ENCODE data around the gene PDE3B. TPM values are rescaled to one million over a fixed set of nuclear protein-coding genes. Genes with fewer than 3 reads are reported as not detected.

PDE3B gene
- total RNA-seq, 2 donors from 2014 or later, result 9.4 to 11.7 TPM

DNA sequence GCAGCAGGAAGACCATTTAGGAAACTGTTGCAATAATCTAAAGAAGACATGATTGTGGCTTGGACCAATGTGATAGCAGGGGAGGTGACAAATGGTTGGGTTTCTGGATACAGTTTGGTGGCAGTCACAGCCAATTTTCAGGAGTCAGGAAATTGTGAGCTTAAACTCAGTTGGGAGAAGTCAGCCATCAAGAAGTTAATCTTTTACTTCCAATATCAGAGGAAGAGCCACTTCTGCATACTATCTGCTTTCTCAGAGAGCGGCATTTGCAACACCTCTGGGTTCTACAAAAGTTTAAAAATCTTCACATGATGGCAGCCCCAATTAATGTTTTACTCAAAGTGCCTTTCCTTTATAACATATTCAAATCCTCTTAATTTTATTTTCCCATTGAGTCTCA, 33.7 kb upstream of the PDE3B start:
- H3K27ac ChIP-seq (ENCODE audit: low read depth, low read length), result no peak overlapping the region
- Mint-ChIP-seq H3K4me1 (peaks cover 13% of the 10 kb centered on the region), H3K36me3 (ENCODE audit: low read depth) (peaks cover 6% of the 10 kb centered on the region), H3K27ac (no peak overlapping the region), H3K9me3 (peaks cover 10% of the 10 kb centered on the region), H3K4me3 (no peak overlapping the region), H3K27me3 (ENCODE audit: insufficient read depth) (no peaks in the 10 kb centered on the region)
- no peak overlapping the region for H3K4me3 ChIP-seq (ENCODE audit: low read length)
- DNase-seq, result no peak
- 83 to 100% methylated on average over 1 of the region's 1 CpG for WGBS, 2 experiments (ENCODE audit: insufficient coverage in 1 of 2, insufficient read length in 1 of 2)
- TF ChIP-seq, protein P1, sequence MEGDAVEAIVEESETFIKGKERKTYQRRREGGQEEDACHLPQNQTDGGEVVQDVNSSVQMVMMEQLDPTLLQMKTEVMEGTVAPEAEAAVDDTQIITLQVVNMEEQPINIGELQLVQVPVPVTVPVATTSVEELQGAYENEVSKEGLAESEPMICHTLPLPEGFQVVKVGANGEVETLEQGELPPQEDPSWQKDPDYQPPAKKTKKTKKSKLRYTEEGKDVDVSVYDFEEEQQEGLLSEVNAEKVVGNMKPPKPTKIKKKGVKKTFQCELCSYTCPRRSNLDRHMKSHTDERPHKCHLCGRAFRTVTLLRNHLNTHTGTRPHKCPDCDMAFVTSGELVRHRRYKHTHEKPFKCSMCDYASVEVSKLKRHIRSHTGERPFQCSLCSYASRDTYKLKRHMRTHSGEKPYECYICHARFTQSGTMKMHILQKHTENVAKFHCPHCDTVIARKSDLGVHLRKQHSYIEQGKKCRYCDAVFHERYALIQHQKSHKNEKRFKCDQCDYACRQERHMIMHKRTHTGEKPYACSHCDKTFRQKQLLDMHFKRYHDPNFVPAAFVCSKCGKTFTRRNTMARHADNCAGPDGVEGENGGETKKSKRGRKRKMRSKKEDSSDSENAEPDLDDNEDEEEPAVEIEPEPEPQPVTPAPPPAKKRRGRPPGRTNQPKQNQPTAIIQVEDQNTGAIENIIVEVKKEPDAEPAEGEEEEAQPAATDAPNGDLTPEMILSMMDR (conservative IDR thresholded peaks at IDR 0.05), result no peak
- H3K9ac ChIP-seq (ENCODE audit: extremely low read depth, low read length, poor library complexity, severe bottlenecking), result no peak overlapping the region
- no peaks in the 10 kb centered on the region for H3K4me1 ChIP-seq (ENCODE audit: control insufficient read depth, insufficient read depth, low read length)
- H3K27me3 ChIP-seq (ENCODE audit: control insufficient read depth, insufficient read depth, low read length, poor library complexity, severe bottlenecking), result no peaks in the 10 kb centered on the region
- H3K36me3 ChIP-seq (ENCODE audit: control insufficient read depth, insufficient read depth, low read length), result no peaks in the 10 kb centered on the region
- H3K9me3 ChIP-seq (ENCODE audit: control insufficient read depth, low read length), result peaks cover 9% of the 10 kb centered on the region

DNA sequence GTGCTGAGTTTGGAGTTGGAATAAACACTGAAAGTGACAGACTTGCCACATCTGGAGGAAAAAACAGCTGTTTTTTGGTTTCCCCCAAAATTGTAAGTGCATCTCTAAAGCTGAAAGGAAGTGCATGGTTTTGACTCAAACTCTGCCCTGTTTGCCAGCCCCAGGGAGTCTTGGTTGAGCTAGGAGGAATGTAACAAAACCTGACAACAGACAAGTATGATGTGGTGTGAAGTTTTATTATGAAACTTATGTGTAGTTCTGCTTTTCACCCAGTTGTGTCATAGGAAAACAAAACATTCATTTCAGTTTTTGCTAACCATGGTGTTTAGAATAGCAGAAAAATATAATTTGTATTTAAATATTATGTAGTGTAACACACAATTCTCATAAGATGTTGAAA, 31.7 kb upstream of the PDE3B start:
- Histone ChIP-seq H3K27ac (ENCODE audit: low read depth, low read length) (no peak overlapping the region), H3K4me3 (ENCODE audit: low read length) (no peak overlapping the region), H3K4me1 (ENCODE audit: control insufficient read depth, insufficient read depth, low read length) (no peaks in the 10 kb centered on the region), H3K27me3 (ENCODE audit: control insufficient read depth, insufficient read depth, low read length, poor library complexity, severe bottlenecking) (no peaks in the 10 kb centered on the region), H3K9ac (ENCODE audit: extremely low read depth, low read length, poor library complexity, severe bottlenecking) (no peak overlapping the region), H3K36me3 (ENCODE audit: control insufficient read depth, insufficient read depth, low read length) (no peaks in the 10 kb centered on the region), H3K9me3 (ENCODE audit: control insufficient read depth, low read length) (no peaks in the 10 kb centered on the region)
- no peak overlapping the region for H3K4me3 Mint-ChIP-seq
- DNase-seq, result no peak
- H3K9me3 Mint-ChIP-seq, result no peaks in the 10 kb centered on the region
- TF ChIP-seq, protein P1 (conservative IDR thresholded peaks at IDR 0.05), result no peak
- H3K36me3 Mint-ChIP-seq (ENCODE audit: low read depth), result no peaks in the 10 kb centered on the region
- H3K27ac Mint-ChIP-seq, result no peak overlapping the region
- peaks cover 13% of the 10 kb centered on the region for H3K4me1 Mint-ChIP-seq
- no peaks in the 10 kb centered on the region for H3K27me3 Mint-ChIP-seq (ENCODE audit: insufficient read depth)

DNA sequence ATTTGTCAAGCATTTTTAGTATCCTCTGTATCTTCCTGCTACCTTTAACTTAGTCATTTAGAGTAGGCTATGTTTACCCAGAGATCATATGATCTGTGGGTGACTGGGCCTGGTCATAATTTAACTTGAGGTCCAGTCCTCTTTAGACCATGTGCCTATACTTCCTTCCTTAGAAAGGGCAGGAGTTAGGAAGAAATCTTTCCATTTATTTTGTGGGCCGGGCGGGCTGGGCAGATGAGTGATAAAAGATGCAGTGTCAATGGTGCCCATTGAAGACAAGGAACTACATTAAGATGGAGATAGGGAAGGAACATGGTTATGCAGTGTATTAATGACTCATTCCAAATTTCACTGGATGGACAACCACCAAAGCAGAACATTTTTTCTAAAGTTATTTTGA, 30.9 kb upstream of the PDE3B start:
- TF ChIP-seq, protein P1 (conservative IDR thresholded peaks at IDR 0.05), result no peak
- H3K9ac ChIP-seq (ENCODE audit: extremely low read depth, low read length, poor library complexity, severe bottlenecking), result no peak overlapping the region
- Mint-ChIP-seq H3K4me3 (no peak overlapping the region), H3K36me3 (ENCODE audit: low read depth) (no peaks in the 10 kb centered on the region), H3K27ac (no peak overlapping the region), H3K27me3 (ENCODE audit: insufficient read depth) (no peaks in the 10 kb centered on the region), H3K4me1 (peaks cover 13% of the 10 kb centered on the region), H3K9me3 (no peaks in the 10 kb centered on the region)
- no peak overlapping the region for H3K4me3 ChIP-seq (ENCODE audit: low read length)
- 100% methylated on average over 2 of the region's 2 CpGs; no CpG with 5 or more reads in 1 of the 2 experiments for WGBS, 2 experiments (ENCODE audit: insufficient coverage in 1 of 2, insufficient read length in 1 of 2)
- H3K9me3 ChIP-seq (ENCODE audit: control insufficient read depth, low read length), result no peaks in the 10 kb centered on the region
- no peak for DNase-seq
- no peak overlapping the region for H3K27ac ChIP-seq (ENCODE audit: low read depth, low read length)
- H3K36me3 ChIP-seq (ENCODE audit: control insufficient read depth, insufficient read depth, low read length), result no peaks in the 10 kb centered on the region
- H3K4me1 ChIP-seq (ENCODE audit: control insufficient read depth, insufficient read depth, low read length), result no peaks in the 10 kb centered on the region
- H3K27me3 ChIP-seq (ENCODE audit: control insufficient read depth, insufficient read depth, low read length, poor library complexity, severe bottlenecking), result no peaks in the 10 kb centered on the region
